ENCODE measurements around the gene ROCK1. TPM values are rescaled to one million over a fixed set of nuclear protein-coding genes. Genes with fewer than 3 reads are reported as not detected.

The ROCK1 gene
- total RNA-seq, 2 donors from 2014 or later = 95.4 to 108 TPM

DNA sequence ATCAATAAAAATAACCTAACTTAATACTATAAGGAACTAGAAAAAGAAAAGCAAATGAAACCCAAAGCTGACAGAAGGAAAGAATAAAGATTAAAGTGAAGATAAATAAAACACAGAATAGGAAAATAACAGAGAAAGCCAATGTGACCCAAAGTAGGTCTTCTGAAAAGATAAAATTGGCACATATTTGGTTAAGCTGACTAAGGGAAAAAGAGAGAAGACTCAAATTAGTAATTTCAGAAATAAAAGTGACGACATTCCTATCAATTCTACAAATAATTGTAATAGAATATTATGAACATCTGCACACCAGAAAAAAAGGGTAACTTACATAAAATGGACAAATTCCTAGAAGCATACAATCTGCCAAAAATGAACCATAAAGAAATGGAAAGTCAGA is 30.2 kb downstream of the ROCK1 start:
- TF ChIP-seq, protein P1, sequence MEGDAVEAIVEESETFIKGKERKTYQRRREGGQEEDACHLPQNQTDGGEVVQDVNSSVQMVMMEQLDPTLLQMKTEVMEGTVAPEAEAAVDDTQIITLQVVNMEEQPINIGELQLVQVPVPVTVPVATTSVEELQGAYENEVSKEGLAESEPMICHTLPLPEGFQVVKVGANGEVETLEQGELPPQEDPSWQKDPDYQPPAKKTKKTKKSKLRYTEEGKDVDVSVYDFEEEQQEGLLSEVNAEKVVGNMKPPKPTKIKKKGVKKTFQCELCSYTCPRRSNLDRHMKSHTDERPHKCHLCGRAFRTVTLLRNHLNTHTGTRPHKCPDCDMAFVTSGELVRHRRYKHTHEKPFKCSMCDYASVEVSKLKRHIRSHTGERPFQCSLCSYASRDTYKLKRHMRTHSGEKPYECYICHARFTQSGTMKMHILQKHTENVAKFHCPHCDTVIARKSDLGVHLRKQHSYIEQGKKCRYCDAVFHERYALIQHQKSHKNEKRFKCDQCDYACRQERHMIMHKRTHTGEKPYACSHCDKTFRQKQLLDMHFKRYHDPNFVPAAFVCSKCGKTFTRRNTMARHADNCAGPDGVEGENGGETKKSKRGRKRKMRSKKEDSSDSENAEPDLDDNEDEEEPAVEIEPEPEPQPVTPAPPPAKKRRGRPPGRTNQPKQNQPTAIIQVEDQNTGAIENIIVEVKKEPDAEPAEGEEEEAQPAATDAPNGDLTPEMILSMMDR (IDR thresholded peaks at IDR 0.05) = no peak
- no peak for DNase-seq (ENCODE audit: low spot score)
- no peak overlapping the region for H3K27ac ChIP-seq
- no peaks in the 10 kb centered on the region for H3K27me3 ChIP-seq (replicated peaks; ENCODE audit: insufficient read depth)
- H3K4me1 ChIP-seq (ENCODE audit: control insufficient read depth in 1 of 2, low read depth in 2 of 2) = peaks cover 19 to 36% of the 10 kb centered on the region in 2 donors
- ATAC-seq (ENCODE audit: insufficient number of reproducible peaks, low FRiP score, low read depth) = no peak
- H3K9me3 ChIP-seq = peaks cover 5% of the 10 kb centered on the region
- H3K4me3 ChIP-seq = no peak overlapping the region
- no peaks in the 10 kb centered on the region for H3K36me3 ChIP-seq

DNA sequence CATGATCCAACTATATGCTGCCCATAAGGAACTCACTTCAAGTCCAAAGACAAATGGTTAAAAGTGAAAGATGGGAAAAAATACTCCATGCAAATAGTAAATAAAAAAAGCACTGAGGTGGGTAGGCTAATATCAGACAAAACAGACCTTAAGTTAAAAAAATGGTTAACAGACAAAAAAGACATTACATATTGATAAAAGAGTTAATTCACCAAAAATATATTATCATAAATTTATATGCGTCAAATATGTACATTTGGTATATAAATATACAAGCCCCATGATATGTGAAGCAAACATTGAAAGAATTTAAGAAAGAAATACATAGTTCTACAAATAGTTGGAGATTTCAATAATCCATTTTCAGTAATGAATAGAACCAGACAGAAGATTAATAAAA is 31.0 kb downstream of the ROCK1 start:
- TF ChIP-seq, protein P1 (IDR thresholded peaks at IDR 0.05) = no peak
- DNase-seq (ENCODE audit: low spot score) = no peak
- Histone ChIP-seq H3K27me3 (replicated peaks; ENCODE audit: insufficient read depth) (no peaks in the 10 kb centered on the region), H3K4me3 (no peak overlapping the region), H3K4me1 (ENCODE audit: control insufficient read depth in 1 of 2, low read depth in 2 of 2) (peaks cover 11 to 35% of the 10 kb centered on the region in 2 donors), H3K36me3 (no peaks in the 10 kb centered on the region), H3K9me3 (peaks cover 5% of the 10 kb centered on the region), H3K27ac (no peak overlapping the region)
- ATAC-seq (ENCODE audit: insufficient number of reproducible peaks, low FRiP score, low read depth) = no peak

DNA sequence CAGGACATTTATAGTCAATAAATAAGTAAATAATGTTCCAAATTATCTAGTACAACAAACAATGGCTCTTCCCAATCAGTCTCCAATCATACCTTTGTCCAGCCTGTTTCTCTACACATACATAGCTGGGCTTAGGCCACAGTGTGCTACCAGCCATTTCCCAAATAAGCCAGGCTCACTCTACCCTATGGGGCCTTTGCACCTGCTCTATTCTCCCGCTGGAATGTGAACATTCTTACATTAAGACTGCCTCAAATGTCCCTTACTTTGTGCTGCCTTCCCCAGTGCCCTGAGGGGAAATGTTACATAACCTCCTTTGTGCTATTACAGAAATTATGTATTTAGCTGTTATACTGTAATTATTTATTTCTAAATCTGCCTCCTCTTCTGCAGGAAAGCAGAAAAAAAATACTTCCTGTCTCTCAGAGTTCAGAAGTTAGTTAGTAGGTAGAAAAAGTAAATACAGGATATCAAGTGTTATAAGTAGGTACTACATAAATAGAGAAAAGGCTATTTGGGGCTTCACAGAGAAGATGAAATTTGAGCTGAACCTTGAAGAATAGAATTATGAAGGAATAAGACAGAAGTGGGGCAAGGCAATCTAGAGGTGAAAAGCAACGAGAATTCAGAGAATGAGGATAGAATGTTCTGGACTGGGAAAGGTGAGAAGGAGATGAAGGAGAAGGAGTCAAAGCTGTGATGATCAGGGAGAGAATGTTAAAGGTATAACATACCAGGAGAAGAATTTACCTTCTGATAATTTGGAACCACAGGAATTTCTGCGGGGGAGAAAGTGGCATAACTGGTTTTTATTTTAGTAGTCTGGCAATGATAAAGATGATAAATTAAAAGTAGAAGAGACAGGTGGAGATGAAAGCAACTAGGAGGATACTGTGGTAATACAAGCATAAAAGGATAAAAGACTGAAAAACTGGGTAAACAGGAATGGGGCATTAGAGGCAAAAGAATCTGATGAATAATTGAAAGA is 37.0 kb downstream of the ROCK1 start:
- ATAC-seq (ENCODE audit: insufficient number of reproducible peaks, low FRiP score, low read depth) (no peak), DNase-seq (ENCODE audit: low spot score) (no peak)
- Histone ChIP-seq H3K27ac (no peak overlapping the region), H3K27me3 (replicated peaks; ENCODE audit: insufficient read depth) (no peaks in the 10 kb centered on the region), H3K4me3 (no peak overlapping the region), H3K4me1 (ENCODE audit: control insufficient read depth in 1 of 2, low read depth in 2 of 2) (peaks cover 34 to 55% of the 10 kb centered on the region in 2 donors), H3K9me3 (no peaks in the 10 kb centered on the region), H3K36me3 (no peaks in the 10 kb centered on the region)
- TF ChIP-seq, protein P1 (IDR thresholded peaks at IDR 0.05) = no peak

DNA sequence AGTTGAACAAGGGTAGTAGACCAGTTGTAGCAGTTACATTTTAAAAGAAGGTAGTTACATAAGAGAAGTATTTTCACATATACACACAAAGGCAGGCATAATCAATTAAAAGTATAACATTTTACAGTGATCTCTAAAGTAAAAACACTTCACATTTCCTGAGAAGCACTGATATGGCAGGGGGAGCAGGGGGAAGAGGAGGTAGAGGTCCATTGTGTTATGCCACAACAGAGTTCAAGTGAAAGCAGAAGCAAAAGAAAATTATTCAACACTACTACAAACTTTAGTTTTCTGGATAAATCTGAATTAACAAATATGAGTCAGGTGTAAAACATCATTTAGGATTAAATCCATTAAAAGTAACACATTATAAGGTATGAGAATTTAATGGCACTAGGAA is 38.4 kb downstream of the ROCK1 start:
- H3K27me3 ChIP-seq (replicated peaks; ENCODE audit: insufficient read depth) = no peaks in the 10 kb centered on the region
- H3K36me3 ChIP-seq = no peaks in the 10 kb centered on the region
- H3K4me1 ChIP-seq (ENCODE audit: control insufficient read depth in 1 of 2, low read depth in 2 of 2) = peaks cover 23 to 48% of the 10 kb centered on the region in 2 donors
- TF ChIP-seq, protein P1 (IDR thresholded peaks at IDR 0.05) = no peak
- no peak overlapping the region for H3K4me3 ChIP-seq
- DNase-seq (ENCODE audit: low spot score) (no peak), ATAC-seq (ENCODE audit: insufficient number of reproducible peaks, low FRiP score, low read depth) (no peak)
- no peak overlapping the region for H3K27ac ChIP-seq
- H3K9me3 ChIP-seq = no peaks in the 10 kb centered on the region

DNA sequence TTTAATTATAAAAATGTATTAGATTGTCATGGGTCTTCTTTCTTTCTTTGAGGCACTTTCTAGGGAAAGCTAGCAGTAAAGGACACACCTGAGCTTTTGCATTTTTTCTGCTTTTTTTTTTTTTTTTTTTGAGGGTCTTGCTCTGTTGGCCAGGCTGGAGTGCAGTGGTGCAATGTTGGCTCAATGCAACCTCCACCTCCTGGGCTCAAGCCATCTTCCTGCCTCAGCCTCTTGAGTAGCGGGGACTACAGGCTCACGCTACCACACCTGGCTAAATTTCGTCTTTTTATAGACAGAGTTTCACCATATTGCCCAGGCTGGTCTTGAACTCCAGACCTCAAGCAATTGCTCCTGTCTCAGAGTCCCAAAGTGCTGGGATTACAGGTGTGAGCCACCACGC is 40.5 kb downstream of the ROCK1 start:
- no peaks in the 10 kb centered on the region for H3K9me3 ChIP-seq
- H3K27ac ChIP-seq = no peak overlapping the region
- DNase-seq (ENCODE audit: low spot score) (no peak), ATAC-seq (ENCODE audit: insufficient number of reproducible peaks, low FRiP score, low read depth) (no peak)
- TF ChIP-seq, protein P1 (IDR thresholded peaks at IDR 0.05) = no peak
- H3K4me3 ChIP-seq = no peak overlapping the region
- H3K36me3 ChIP-seq = no peaks in the 10 kb centered on the region
- no peaks in the 10 kb centered on the region for H3K27me3 ChIP-seq (replicated peaks; ENCODE audit: insufficient read depth)
- peaks cover 23 to 35% of the 10 kb centered on the region in 2 donors for H3K4me1 ChIP-seq (ENCODE audit: control insufficient read depth in 1 of 2, low read depth in 2 of 2)

Data from thoracic aorta (tissue), 2 donors.